ENCODE measurements around the gene RNF152. TPM values are rescaled to one million over a fixed set of nuclear protein-coding genes. Genes with fewer than 3 reads are reported as not detected.
"Not testable (repeated sequence)": the region's sequence is repeated elsewhere in the genome, so short reads cannot be mapped to it uniquely, and the experiment has no call there.

Gene RNF152
- total RNA-seq, 1 experiment from 2014 or later, result 2.0 TPM

GRCh38 chr18:61785588-61785987 lies 107.2 kb downstream of the RNF152 start:
- Histone ChIP-seq H3K9me3 (ENCODE audit: low read length) (no peaks in the 10 kb centered on the region), H3K27me3 (ENCODE audit: low read length) (peaks cover 25% of the 10 kb centered on the region), H3K79me2 (ENCODE audit: low read length) (no peaks in the 10 kb centered on the region), H3K4me3 (ENCODE audit: low read length) (no peak overlapping the region), H3F3A (ENCODE audit: low read length, unreplicated experiment) (no peaks in the 10 kb centered on the region), H3K9ac (ENCODE audit: low read length) (no peak overlapping the region), H3K36me3 (ENCODE audit: low read depth, low read length) (no peaks in the 10 kb centered on the region), H2AFZ (ENCODE audit: low read length) (no peak overlapping the region), H4K20me1 (ENCODE audit: low read length) (no peaks in the 10 kb centered on the region), H3K4me1 (ENCODE audit: insufficient read depth, low read length) (no peaks in the 10 kb centered on the region), H3K9me2 (replicated peaks; ENCODE audit: low read length) (no peaks in the 10 kb centered on the region), H3K27ac (ENCODE audit: low read length) (no peak overlapping the region), H3K4me2 (ENCODE audit: low read length) (no peak overlapping the region)
- ChIA-PET CTCF (interaction anchor here (0.6 kb wide), 1 partner anchor 463 kb away, joined by 3 read pairs; no protein-coding TSS in a partner anchor), POLR2A (ENCODE audit: unreplicated experiment) (no interaction called here)
- no peak for TF ChIP-seq CTCF (conservative IDR thresholded peaks at IDR 0.05; ENCODE audit: low read depth, low read length)
- no peak for TF ChIP-seq EZH2phosphoT487 (IDR thresholded peaks at IDR 0.05; ENCODE audit: borderline replicate concordance, low read length)
- no peak for TF ChIP-seq EZH2 (IDR thresholded peaks at IDR 0.05; ENCODE audit: low read length, unreplicated experiment)
- no peak for DNase-seq
- ATAC-seq, result no peak
- intact Hi-C loops (cut with micrococcal nuclease), result no loop called here
- no TSS peak for BruUV-seq (replicated peaks)

- ChIA-PET POLR2A (ENCODE audit: unreplicated experiment) (no interaction called here), CTCF (interaction anchor here (0.5 kb wide), 1 partner anchor 175 kb away, joined by 11 read pairs; no protein-coding TSS in a partner anchor)
- no TSS peak for BruUV-seq (replicated peaks)
- DNase-seq, result no peak
- no peaks in the 10 kb centered on the region for H3K79me2 ChIP-seq (ENCODE audit: low read length)
- no peak overlapping the region for H3K4me2 ChIP-seq (ENCODE audit: low read length)
- TF ChIP-seq EZH2 (IDR thresholded peaks at IDR 0.05; ENCODE audit: low read length, unreplicated experiment) (no peak), CTCF (conservative IDR thresholded peaks at IDR 0.05; ENCODE audit: low read depth, low read length) (no peak), EZH2phosphoT487 (IDR thresholded peaks at IDR 0.05; ENCODE audit: borderline replicate concordance, low read length) (no peak)
- intact Hi-C loops (cut with micrococcal nuclease), result no loop called here
- no peak overlapping the region for H3K27ac ChIP-seq (ENCODE audit: low read length)
- no peak overlapping the region for H2AFZ ChIP-seq (ENCODE audit: low read length)
- no peaks in the 10 kb centered on the region for H3K9me3 ChIP-seq (ENCODE audit: low read length)
- ATAC-seq, result no peak
- no peaks in the 10 kb centered on the region for H4K20me1 ChIP-seq (ENCODE audit: low read length)
- no peaks in the 10 kb centered on the region for H3K36me3 ChIP-seq (ENCODE audit: low read depth, low read length)
- H3F3A ChIP-seq (ENCODE audit: low read length, unreplicated experiment), result no peaks in the 10 kb centered on the region
- no peaks in the 10 kb centered on the region for H3K4me1 ChIP-seq (ENCODE audit: insufficient read depth, low read length)
- no peak overlapping the region for H3K9ac ChIP-seq (ENCODE audit: low read length)
- no peak overlapping the region for H3K4me3 ChIP-seq (ENCODE audit: low read length)
- peaks cover 32% of the 10 kb centered on the region for H3K27me3 ChIP-seq (ENCODE audit: low read length)
- H3K9me2 ChIP-seq (replicated peaks; ENCODE audit: low read length), result no peaks in the 10 kb centered on the region
Measured at GRCh38 chr18:61784834-61785233, 108.0 kb downstream of the RNF152 start.

- ChIA-PET CTCF (no interaction called here), POLR2A (ENCODE audit: unreplicated experiment) (no interaction called here)
- no peaks in the 10 kb centered on the region for H3K9me3 ChIP-seq (ENCODE audit: low read length)
- peaks cover 38% of the 10 kb centered on the region for H3K27me3 ChIP-seq (ENCODE audit: low read length)
- no peaks in the 10 kb centered on the region for H3K4me1 ChIP-seq (ENCODE audit: insufficient read depth, low read length)
- no peaks in the 10 kb centered on the region for H4K20me1 ChIP-seq (ENCODE audit: low read length)
- intact Hi-C loops (cut with micrococcal nuclease), result no loop called here
- no peak overlapping the region for H3K4me3 ChIP-seq (ENCODE audit: low read length)
- no TSS peak for BruUV-seq (replicated peaks)
- ATAC-seq, result no peak
- TF ChIP-seq EZH2 (IDR thresholded peaks at IDR 0.05; ENCODE audit: low read length, unreplicated experiment) (no peak), CTCF (conservative IDR thresholded peaks at IDR 0.05; ENCODE audit: low read depth, low read length) (no peak), EZH2phosphoT487 (IDR thresholded peaks at IDR 0.05; ENCODE audit: borderline replicate concordance, low read length) (no peak)
- H2AFZ ChIP-seq (ENCODE audit: low read length), result no peak overlapping the region
- H3K36me3 ChIP-seq (ENCODE audit: low read depth, low read length), result no peaks in the 10 kb centered on the region
- no peaks in the 10 kb centered on the region for H3F3A ChIP-seq (ENCODE audit: low read length, unreplicated experiment)
- DNase-seq, result no peak
- no peak overlapping the region for H3K9ac ChIP-seq (ENCODE audit: low read length)
- no peak overlapping the region for H3K27ac ChIP-seq (ENCODE audit: low read length)
- H3K79me2 ChIP-seq (ENCODE audit: low read length), result no peaks in the 10 kb centered on the region
- no peaks in the 10 kb centered on the region for H3K9me2 ChIP-seq (replicated peaks; ENCODE audit: low read length)
- H3K4me2 ChIP-seq (ENCODE audit: low read length), result no peak overlapping the region
Measured at GRCh38 chr18:61782545-61782944, 110.3 kb downstream of the RNF152 start.

- H3K4me3 ChIP-seq (ENCODE audit: low read length); H4K20me1 ChIP-seq (ENCODE audit: low read length); H3K4me2 ChIP-seq (ENCODE audit: low read length); CTCF ChIA-PET; ATAC-seq; BruUV-seq (replicated peaks); intact Hi-C loops (cut with micrococcal nuclease); DNase-seq; POLR2A ChIA-PET (ENCODE audit: unreplicated experiment); H3K9me3 ChIP-seq (ENCODE audit: low read length); H3K79me2 ChIP-seq (ENCODE audit: low read length); H2AFZ ChIP-seq (ENCODE audit: low read length); H3K36me3 ChIP-seq (ENCODE audit: low read depth, low read length); H3K9me2 ChIP-seq (replicated peaks; ENCODE audit: low read length); H3F3A ChIP-seq (ENCODE audit: low read length, unreplicated experiment); H3K27ac ChIP-seq (ENCODE audit: low read length); H3K9ac ChIP-seq (ENCODE audit: low read length); H3K4me1 ChIP-seq (ENCODE audit: insufficient read depth, low read length): not testable (repeated sequence)
- peaks cover 17% of the 10 kb centered on the region for H3K27me3 ChIP-seq (ENCODE audit: low read length)
Measured at GRCh38 chr18:61776201-61776600, 116.6 kb downstream of the RNF152 start.

Measured in PC-3 (cell line).